Omental fat pad (tissue), 4 donors: ENCODE data around the gene ADGRB3. TPM values are rescaled to one million over a fixed set of nuclear protein-coding genes. Genes with fewer than 3 reads are reported as not detected.
"Not testable (repeated sequence)": the region's sequence is repeated elsewhere in the genome, so short reads cannot be mapped to it uniquely, and the experiment has no call there.

Source experiments
- ATAC-seq: fragments of 150-250 bp; one replicate; pipeline ENCODE4 v1.9.1; 2016; ENCODE audit warnings: mild to moderate bottlenecking, moderate library complexity; ENCODE audit not compliant: low FRiP score
- DNase-seq: peaks from one replicate; pipeline ENCODE4 v3.0.0-alpha.2; 2019; ENCODE audit warnings: low spot score
- total RNA-seq, 4 donors: library from RNA; depleted of rRNA; stranded (reverse); fragments of >200 nt; gene quantifications; one replicate each; pipeline ENCODE4 v1.1.0, GENCODE V29; 2016
- TF ChIP-seq, protein P1 (sequence below), 3 donors: fragments of 450-650 bp; IDR thresholded peaks; one replicate each; pipeline ENCODE4 v1.5.1; 2016 to 2017; ENCODE audit warnings: antibody characterized with exemption in 3 of 3, mild to moderate bottlenecking in 3 of 3, moderate library complexity in 2 of 3

Gene ADGRB3
- total RNA-seq, 4 donors from 2014 or later, result 0.84 to 4.4 (median 1.9) TPM

- TF ChIP-seq, protein P1, sequence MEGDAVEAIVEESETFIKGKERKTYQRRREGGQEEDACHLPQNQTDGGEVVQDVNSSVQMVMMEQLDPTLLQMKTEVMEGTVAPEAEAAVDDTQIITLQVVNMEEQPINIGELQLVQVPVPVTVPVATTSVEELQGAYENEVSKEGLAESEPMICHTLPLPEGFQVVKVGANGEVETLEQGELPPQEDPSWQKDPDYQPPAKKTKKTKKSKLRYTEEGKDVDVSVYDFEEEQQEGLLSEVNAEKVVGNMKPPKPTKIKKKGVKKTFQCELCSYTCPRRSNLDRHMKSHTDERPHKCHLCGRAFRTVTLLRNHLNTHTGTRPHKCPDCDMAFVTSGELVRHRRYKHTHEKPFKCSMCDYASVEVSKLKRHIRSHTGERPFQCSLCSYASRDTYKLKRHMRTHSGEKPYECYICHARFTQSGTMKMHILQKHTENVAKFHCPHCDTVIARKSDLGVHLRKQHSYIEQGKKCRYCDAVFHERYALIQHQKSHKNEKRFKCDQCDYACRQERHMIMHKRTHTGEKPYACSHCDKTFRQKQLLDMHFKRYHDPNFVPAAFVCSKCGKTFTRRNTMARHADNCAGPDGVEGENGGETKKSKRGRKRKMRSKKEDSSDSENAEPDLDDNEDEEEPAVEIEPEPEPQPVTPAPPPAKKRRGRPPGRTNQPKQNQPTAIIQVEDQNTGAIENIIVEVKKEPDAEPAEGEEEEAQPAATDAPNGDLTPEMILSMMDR (IDR thresholded peaks at IDR 0.05), result no peak
- ATAC-seq (no peak), DNase-seq (no peak)
These were observed 260.8 kb downstream of the ADGRB3 start for GRCh38 chr6:68895929-68896328.

- TF ChIP-seq, protein P1 (IDR thresholded peaks at IDR 0.05), result no peak
- DNase-seq (no peak), ATAC-seq (no peak)
These were observed 266.0 kb downstream of the ADGRB3 start for GRCh38 chr6:68901044-68901443.

GRCh38 chr6:68911334-68911733 is 276.3 kb downstream of the ADGRB3 start:
- no peak for ATAC-seq
- TF ChIP-seq, protein P1 (IDR thresholded peaks at IDR 0.05), result no peak
- DNase-seq, result no peak

DNA sequence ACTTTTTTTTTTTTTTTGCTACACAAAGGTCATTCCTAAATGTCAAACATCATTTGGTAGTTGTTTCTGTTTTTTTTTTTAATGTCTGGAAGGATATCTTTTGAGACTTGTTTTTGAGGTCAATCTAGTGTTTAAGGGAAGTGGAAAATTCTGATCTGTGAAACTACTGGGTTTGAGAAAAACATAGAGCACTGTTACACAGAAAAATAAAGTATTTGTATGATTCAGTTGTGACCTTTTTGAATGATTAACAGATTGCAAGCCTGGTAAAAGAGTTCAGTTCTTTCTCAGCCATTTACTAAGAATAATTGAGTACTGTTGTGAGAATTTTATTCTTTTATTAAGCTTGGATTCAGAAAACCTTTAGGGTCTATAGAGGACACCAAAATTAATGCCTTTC is 276.7 kb downstream of the ADGRB3 start:
- TF ChIP-seq, protein P1 (IDR thresholded peaks at IDR 0.05), result no peak
- no peak for ATAC-seq
- no peak for DNase-seq

- not testable (repeated sequence) for DNase-seq, ATAC-seq
These were observed 277.7 kb downstream of the ADGRB3 start for GRCh38 chr6:68912805-68913204.

GRCh38 chr6:68915586-68915985 is 280.5 kb downstream of the ADGRB3 start:
- TF ChIP-seq, protein P1 (IDR thresholded peaks at IDR 0.05), result no peak
- no peak for DNase-seq
- ATAC-seq, result no peak

DNA sequence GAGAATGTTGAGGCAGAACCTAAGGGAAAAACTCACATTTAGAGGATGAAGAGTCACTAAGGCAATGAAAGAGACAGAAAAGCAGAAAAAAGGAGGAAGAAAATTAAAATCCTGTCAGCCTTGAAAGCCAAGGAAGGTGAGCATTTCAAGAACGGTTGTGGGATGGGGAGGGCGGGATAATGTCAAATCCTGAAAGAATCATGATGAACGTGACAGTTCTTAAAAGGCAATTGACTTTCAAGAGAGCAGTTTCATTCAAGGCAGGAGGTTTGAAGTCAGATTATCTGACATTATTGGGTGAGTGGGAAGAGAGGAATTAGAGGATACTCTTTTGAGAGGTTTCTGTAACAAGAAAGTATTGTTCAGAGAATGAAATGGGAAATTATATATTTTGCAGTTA is 284.5 kb downstream of the ADGRB3 start:
- DNase-seq (no peak), ATAC-seq (no peak)

More for the DNA sequence above, 284.5 kb downstream of the ADGRB3 start:
- TF ChIP-seq, protein P1 (IDR thresholded peaks at IDR 0.05), result no peak
